ENCODE data around the gene ZWILCH.

ZWILCH gene

GRCh38 chr15:66505430-66505811 is 295 bp downstream of the ZWILCH start:
- Histone ChIP-seq H3K36me3 (replicated peaks; ENCODE audit: insufficient read depth, low read length) (peaks cover 24% of the 10 kb centered on the region; the same call in 1 of the 2 replicates), H2AFZ (ENCODE audit: low read length) (peak overlapping the region; percentile 96), H3K79me2 (ENCODE audit: low read length) (peaks cover 82% of the 10 kb centered on the region), H3K4me2 (ENCODE audit: low read depth, low read length) (peak overlapping the region; percentile 79), H3K4me3 (ENCODE audit: low read length) (peak overlapping the region; percentile 94), H3K4me1 (ENCODE audit: low read length) (peaks cover 18% of the 10 kb centered on the region), H3F3A (ENCODE audit: insufficient read depth, low read length) (peaks cover 45% of the 10 kb centered on the region), H3K9ac (ENCODE audit: low read length) (peak overlapping the region; percentile 92), H3K9me2 (replicated peaks; ENCODE audit: insufficient read depth, low read length) (no peaks in the 10 kb centered on the region), H4K20me1 (ENCODE audit: insufficient read depth, low read length) (peaks cover 9% of the 10 kb centered on the region), H3K27me3 (replicated peaks; ENCODE audit: insufficient read depth, low read length) (no peaks in the 10 kb centered on the region), H3K27ac (ENCODE audit: low read length) (peak overlapping the region; percentile 94), H3K9me3 (replicated peaks; ENCODE audit: insufficient read depth, low read length) (no peaks in the 10 kb centered on the region)
- TF ChIP-seq CTCF (IDR thresholded peaks at IDR 0.05; ENCODE audit: low read length) (no peak), EZH2phosphoT487 (IDR thresholded peaks at IDR 0.05; ENCODE audit: low read length) (no peak), EZH2 (optimal IDR thresholded peaks at IDR 0.05; ENCODE audit: low read depth, low read length) (no peak)
- no peak for DNase-seq

GRCh38 chr15:66505818-66506217 is 692 bp downstream of the ZWILCH start:
- Histone ChIP-seq H3K4me3 (ENCODE audit: low read length) (peak overlapping the region; percentile 94), H4K20me1 (ENCODE audit: insufficient read depth, low read length) (peaks cover 9% of the 10 kb centered on the region), H3F3A (ENCODE audit: insufficient read depth, low read length) (peaks cover 41% of the 10 kb centered on the region), H3K4me1 (ENCODE audit: low read length) (peaks cover 18% of the 10 kb centered on the region), H3K27me3 (replicated peaks; ENCODE audit: insufficient read depth, low read length) (no peaks in the 10 kb centered on the region), H3K4me2 (ENCODE audit: low read depth, low read length) (peak overlapping the region; percentile 79), H3K9ac (ENCODE audit: low read length) (peak overlapping the region; percentile 92), H3K36me3 (replicated peaks; ENCODE audit: insufficient read depth, low read length) (peaks cover 21% of the 10 kb centered on the region; the same call in 1 of the 2 replicates), H3K79me2 (ENCODE audit: low read length) (peaks cover 78% of the 10 kb centered on the region), H3K9me2 (replicated peaks; ENCODE audit: insufficient read depth, low read length) (no peaks in the 10 kb centered on the region), H3K27ac (ENCODE audit: low read length) (no peak overlapping the region), H3K9me3 (replicated peaks; ENCODE audit: insufficient read depth, low read length) (no peaks in the 10 kb centered on the region), H2AFZ (ENCODE audit: low read length) (peak overlapping the region; percentile 96)
- DNase-seq: no peak
- no peak for TF ChIP-seq EZH2 (optimal IDR thresholded peaks at IDR 0.05; ENCODE audit: low read depth, low read length)

GRCh38 chr15:66508293-66508883 is 3.3 kb downstream of the ZWILCH start:
- Histone ChIP-seq H3K4me2 (ENCODE audit: low read depth, low read length) (no peak overlapping the region), H3K4me3 (ENCODE audit: low read length) (no peak overlapping the region), H3K9me2 (replicated peaks; ENCODE audit: insufficient read depth, low read length) (no peaks in the 10 kb centered on the region), H3K9ac (ENCODE audit: low read length) (no peak overlapping the region), H3K4me1 (ENCODE audit: low read length) (0 out of 2 replicates have a peak, but pooled peaks cover 4% of the 10 kb centered on the region), H3K36me3 (replicated peaks; ENCODE audit: insufficient read depth, low read length) (no peaks in the 10 kb centered on the region), H4K20me1 (ENCODE audit: insufficient read depth, low read length) (no peaks in the 10 kb centered on the region), H3K27ac (ENCODE audit: low read length) (no peak overlapping the region), H3K27me3 (replicated peaks; ENCODE audit: insufficient read depth, low read length) (no peaks in the 10 kb centered on the region), H2AFZ (ENCODE audit: low read length) (no peak overlapping the region), H3F3A (ENCODE audit: insufficient read depth, low read length) (peaks cover 15% of the 10 kb centered on the region), H3K9me3 (replicated peaks; ENCODE audit: insufficient read depth, low read length) (no peaks in the 10 kb centered on the region), H3K79me2 (ENCODE audit: low read length) (peaks cover 52% of the 10 kb centered on the region)
- DNase-seq: no peak
- TF ChIP-seq CTCF (IDR thresholded peaks at IDR 0.05; ENCODE audit: low read length): no peak
- TF ChIP-seq EZH2phosphoT487 (IDR thresholded peaks at IDR 0.05; ENCODE audit: low read length): no peak
- TF ChIP-seq EZH2 (optimal IDR thresholded peaks at IDR 0.05; ENCODE audit: low read depth, low read length): no peak

GRCh38 chr15:66514586-66514985 is 9.5 kb downstream of the ZWILCH start:
- Histone ChIP-seq H3K27me3 (replicated peaks; ENCODE audit: insufficient read depth, low read length) (no peaks in the 10 kb centered on the region), H3K9ac (ENCODE audit: low read length) (no peak overlapping the region)
- no peak for TF ChIP-seq EZH2phosphoT487 (IDR thresholded peaks at IDR 0.05; ENCODE audit: low read length)
- TF ChIP-seq EZH2 (optimal IDR thresholded peaks at IDR 0.05; ENCODE audit: low read depth, low read length): no peak
- no peak for TF ChIP-seq CTCF (IDR thresholded peaks at IDR 0.05; ENCODE audit: low read length)

More at GRCh38 chr15:66514586-66514985, 9.5 kb downstream of the ZWILCH start:
- no peak overlapping the region for H3K4me2 ChIP-seq (ENCODE audit: low read depth, low read length)
- DNase-seq: no peak
- H3K9me3 ChIP-seq (replicated peaks; ENCODE audit: insufficient read depth, low read length): no peaks in the 10 kb centered on the region
- H3F3A ChIP-seq (ENCODE audit: insufficient read depth, low read length): no peaks in the 10 kb centered on the region
- no peaks in the 10 kb centered on the region for H4K20me1 ChIP-seq (ENCODE audit: insufficient read depth, low read length)
- H3K4me1 ChIP-seq (ENCODE audit: low read length): no peaks in the 10 kb centered on the region
- no peak overlapping the region for H3K4me3 ChIP-seq (ENCODE audit: low read length)
- H3K79me2 ChIP-seq (ENCODE audit: low read length): no peaks in the 10 kb centered on the region
- no peak overlapping the region for H3K27ac ChIP-seq (ENCODE audit: low read length)
- no peaks in the 10 kb centered on the region for H3K9me2 ChIP-seq (replicated peaks; ENCODE audit: insufficient read depth, low read length)
- H3K36me3 ChIP-seq (replicated peaks; ENCODE audit: insufficient read depth, low read length): no peaks in the 10 kb centered on the region
- no peak overlapping the region for H2AFZ ChIP-seq (ENCODE audit: low read length)
